Stimulated activated CD8-positive, alpha-beta memory T cell treated with anti-CD3 and anti-CD28 coated beads, Interleukin-7, amount 100 ng/mL, for 24 hours (primary cell): ENCODE results near the gene CENPP.

ENCODE experiments used
- DNase-seq: peaks from one replicate; pipeline ENCODE4 v3.0.0-alpha.2; 2020; ENCODE audit warnings: low read depth

CENPP gene

GRCh38 chr9:92599938-92600461 lies 274.2 kb downstream of the CENPP start:
- DNase-seq: no peak

- no peak for DNase-seq
Observed at GRCh38 chr9:92600462-92601261, 274.9 kb downstream of the CENPP start.

GRCh38 chr9:92601451-92601850 lies 275.7 kb downstream of the CENPP start:
- DNase-seq: no peak

- DNase-seq: no peak
Observed at GRCh38 chr9:92602413-92602812, 276.7 kb downstream of the CENPP start.

DNA sequence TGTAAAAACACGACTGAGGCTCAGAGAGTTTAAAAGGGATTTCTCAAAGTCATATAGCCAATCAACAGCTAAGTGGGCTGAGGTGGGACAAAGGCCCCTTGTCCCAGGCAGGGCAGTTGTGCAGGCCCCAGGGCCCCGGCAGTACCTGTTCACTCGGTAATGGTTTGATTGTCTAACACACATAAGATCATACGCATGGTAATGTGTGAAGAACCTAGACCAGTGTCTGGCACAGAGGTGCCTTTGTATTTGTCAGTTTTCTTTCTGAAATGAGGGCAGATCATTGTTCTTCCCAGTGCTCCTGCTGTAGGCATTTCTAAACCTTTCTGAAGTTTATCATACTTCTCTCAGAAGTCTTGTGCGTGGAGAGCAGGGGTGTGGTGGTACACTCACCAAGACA lies 277.3 kb downstream of the CENPP start:
- no peak for DNase-seq

DNA sequence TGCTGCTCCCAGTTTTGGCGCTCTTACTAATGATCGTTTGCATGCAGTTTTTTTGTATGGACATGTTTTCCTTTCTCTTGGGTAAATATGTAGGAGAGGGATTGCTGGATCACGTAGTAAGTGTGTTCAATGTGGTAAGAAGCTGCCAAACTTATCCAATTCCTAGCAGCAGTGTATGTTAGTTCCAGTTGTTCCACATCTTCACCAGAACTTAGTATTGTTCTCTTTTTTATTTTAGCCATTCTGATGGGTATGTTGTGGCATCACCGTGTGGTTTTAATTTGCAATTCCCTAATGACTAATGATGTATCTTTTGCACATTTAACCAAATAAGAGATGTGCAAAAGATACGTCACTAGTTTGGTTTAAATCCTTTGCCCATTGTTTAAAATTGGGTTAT lies 278.2 kb downstream of the CENPP start:
- DNase-seq: no peak

GRCh38 chr9:92605224-92605623 lies 279.5 kb downstream of the CENPP start:
- no peak for DNase-seq

DNA sequence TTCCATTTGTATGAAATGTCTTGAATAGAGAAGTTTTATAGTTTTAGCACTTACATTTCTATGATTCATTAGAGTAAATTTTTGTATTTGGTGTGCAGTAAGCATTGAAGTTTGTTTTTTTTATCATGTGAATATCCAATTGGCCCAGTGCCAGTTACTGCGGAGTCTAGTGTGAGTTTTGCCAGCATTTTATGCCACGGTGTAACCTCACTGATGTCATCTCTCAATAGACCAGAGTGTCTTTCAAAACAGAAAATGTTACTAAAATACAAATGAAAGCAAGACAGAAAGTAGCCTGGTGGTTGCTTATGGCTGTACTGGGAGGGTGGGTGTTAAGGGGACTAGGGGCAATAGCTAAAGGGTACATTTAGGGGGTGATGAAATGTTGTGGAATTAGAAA lies 281.3 kb downstream of the CENPP start:
- DNase-seq: no peak

- no peak for DNase-seq
Observed at GRCh38 chr9:92607773-92608172, 282.0 kb downstream of the CENPP start.

DNA sequence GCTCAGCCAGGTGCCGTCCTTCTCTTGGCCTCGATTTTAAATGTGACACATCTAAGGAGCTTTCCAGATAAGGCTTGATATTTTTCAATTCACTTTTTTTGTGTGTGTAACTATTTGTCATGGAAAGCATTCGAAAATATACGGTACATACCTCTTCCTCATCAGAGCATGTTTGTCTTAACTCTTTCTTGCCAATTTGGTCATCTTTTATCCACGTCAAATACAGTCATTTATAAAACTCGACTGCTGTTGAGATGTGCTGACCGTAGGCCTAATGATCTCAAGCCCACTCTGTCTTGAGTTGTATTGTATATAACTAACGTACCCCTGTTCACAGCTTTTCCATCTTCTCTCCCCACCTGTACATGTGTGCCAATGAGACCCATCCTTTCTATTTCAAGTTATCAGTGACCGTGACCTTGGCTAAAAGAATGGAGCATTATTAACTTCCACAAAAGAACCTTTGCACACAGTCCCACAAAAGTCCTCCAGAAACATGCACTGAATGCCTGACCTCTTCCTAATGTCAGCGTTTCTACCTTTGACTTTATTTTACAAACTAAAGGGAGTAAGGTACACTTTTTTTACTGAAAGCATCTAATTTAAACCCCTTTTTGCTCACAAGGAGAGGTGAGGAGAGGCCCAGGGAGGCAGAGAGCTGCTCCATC lies 282.6 kb downstream of the CENPP start:
- DNase-seq: no peak

DNA sequence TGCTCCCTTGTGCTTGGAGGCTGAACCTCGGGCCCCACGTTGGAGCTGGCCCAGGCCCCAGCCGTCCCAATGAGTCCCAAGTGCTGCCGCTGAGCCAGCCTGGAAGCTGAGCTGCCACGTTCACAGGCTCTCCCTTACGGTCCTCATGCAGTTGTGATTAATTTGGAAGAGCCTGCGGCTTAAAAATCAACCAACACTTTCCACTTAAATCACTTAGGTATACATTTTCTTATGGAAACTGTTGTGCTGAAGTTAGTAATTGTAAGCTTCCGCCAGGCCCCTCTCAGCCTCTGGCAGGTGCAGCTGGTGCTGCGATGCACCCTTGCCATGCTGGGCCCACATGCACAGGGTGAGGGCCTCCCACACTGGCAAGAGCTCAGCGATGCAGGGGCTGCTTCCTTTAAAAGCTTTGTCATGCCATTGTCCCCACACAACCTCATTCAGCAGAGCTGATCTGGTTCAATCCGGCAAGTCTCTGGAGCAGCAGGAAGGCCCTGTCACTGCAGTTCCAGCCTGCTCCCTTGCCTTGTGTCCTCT lies 283.2 kb downstream of the CENPP start:
- DNase-seq: no peak

GRCh38 chr9:92610470-92611420 lies 285.0 kb downstream of the CENPP start:
- no peak for DNase-seq

DNA sequence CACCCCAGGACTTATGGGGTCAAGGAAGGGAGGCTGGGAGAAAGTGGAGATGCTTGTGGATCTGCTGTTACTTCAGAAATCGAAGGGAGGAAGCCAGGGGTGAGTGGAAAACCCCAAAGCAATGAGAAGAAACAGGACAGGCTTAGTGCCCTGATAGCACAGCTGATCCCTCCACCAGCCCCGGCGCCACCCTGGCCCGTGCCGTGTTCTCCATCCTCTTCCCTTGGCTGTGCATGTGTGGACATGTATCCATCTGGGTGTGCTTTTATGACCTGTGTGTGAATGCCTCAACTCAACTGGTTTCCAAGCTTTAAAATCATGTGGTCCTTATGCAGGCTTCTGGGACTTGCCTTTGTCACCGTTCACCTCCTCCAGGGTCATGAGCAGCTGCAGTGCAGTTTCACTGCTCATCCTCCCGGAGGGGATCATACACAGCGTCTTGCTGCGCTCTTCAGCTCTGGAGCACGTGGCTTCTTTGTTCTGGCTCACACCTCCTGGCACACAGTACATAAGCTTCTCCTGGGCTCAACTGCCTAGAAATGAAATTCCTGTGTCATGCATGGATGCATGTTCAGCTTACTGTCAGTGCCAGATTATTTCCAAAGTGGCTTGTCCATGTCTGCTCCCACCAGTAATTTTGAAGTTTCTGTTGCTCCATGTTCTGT lies 286.0 kb downstream of the CENPP start:
- no peak for DNase-seq

DNA sequence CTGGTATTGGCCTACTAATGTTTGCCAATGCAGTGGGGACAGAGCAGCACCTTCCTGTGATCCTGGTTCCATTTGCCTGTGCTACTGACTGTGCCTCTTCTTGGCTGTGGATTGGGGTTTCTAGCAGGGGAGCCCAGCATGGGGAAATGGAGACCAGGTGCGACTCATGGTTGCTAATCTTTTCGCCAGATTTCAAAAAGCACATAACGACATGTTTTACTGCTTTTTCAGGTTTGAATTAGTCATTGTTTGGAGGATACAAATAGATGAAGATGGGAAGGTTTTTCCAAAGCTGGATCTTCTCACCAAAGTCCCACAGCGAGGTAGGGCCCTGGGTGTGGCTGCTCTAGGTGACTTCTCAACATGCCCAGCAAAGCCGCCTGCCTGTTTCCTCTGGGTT lies 286.5 kb downstream of the CENPP start:
- no peak for DNase-seq

GRCh38 chr9:92612816-92613215 lies 287.1 kb downstream of the CENPP start:
- DNase-seq: no peak

GRCh38 chr9:92613268-92614122 lies 287.7 kb downstream of the CENPP start:
- no peak for DNase-seq

DNA sequence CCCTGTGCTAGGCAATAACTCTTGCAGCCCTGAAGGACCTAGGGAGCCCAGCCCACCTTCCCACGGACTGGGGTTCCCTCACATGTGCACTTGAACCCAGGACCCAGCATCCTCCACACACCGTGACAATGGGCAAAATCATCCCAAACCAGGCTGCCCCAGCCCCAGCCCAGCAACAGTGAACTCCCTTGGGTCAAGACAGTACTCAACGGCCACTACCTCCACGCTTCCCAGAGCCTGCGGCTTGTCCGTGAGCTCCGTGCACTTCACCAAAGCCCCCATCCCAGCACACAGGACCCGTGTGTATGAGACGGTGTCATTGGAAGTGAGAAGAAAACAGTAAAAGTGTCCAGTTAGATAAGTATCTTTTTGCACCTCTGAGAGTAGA lies 288.4 kb downstream of the CENPP start:
- no peak for DNase-seq

- no peak for DNase-seq
Observed at GRCh38 chr9:92614763-92615461, 289.2 kb downstream of the CENPP start.

DNA sequence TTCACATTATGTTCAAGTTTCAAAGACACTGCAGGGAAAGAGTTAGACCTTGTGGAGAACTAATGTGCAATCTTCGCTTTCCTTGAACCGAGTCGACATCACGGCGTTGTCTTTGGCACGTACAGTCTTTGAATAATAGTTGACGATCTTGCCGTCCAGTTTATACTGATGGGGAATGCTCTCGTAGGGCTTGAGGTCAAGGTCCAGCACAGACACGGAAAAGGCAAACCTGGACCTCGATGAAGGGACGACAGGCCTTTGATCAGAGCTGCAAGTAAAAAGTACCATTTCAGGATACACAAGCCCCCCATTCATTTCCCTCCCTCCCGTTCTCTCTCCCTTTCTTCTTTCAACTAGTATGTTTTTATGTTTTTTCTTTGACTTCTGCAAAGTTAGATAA lies 290.0 kb downstream of the CENPP start:
- DNase-seq: no peak

GRCh38 chr9:92616199-92616641 lies 290.5 kb downstream of the CENPP start:
- no peak for DNase-seq
